Parathyroid adenoma (tissue), 2 donors: Measurements from ENCODE around the gene MTMR6.

Experiments
- H2AFZ ChIP-seq: fragments of 300-600 bp; sonication (generic); one replicate; pipeline ENCODE4 v1.7.0; 2017; ENCODE audit warnings: antibody characterized with exemption, mild to moderate bottlenecking
- H3K27ac ChIP-seq: fragments of 300-600 bp; sonication (generic); one replicate; pipeline ENCODE4 v1.7.0; 2017
- H3K27me3 ChIP-seq: fragments of 300-600 bp; sonication (generic); one replicate; pipeline ENCODE4 v1.7.0; 2017; ENCODE audit warnings: low read length; ENCODE audit not compliant: control insufficient read depth, insufficient read depth
- H3K36me3 ChIP-seq: fragments of 300-600 bp; sonication (generic); one replicate; pipeline ENCODE4 v1.7.0; 2017; ENCODE audit warnings: low read length; ENCODE audit not compliant: control insufficient read depth, insufficient read depth
- H3K4me1 ChIP-seq: fragments of 300-600 bp; sonication (generic); one replicate; pipeline ENCODE4 v1.7.0; 2017; ENCODE audit warnings: control low read depth
- H3K4me2 ChIP-seq: fragments of 300-600 bp; sonication (generic); one replicate; pipeline ENCODE4 v1.7.0; 2017; ENCODE audit warnings: low read length
- H3K4me3 ChIP-seq: fragments of 300-600 bp; sonication (generic); one replicate; pipeline ENCODE4 v1.7.0; 2017; ENCODE audit warnings: low read depth, low read length
- H3K79me2 ChIP-seq: fragments of 300-600 bp; sonication (generic); one replicate; pipeline ENCODE4 v1.7.0; 2017; ENCODE audit warnings: control low read depth
- H3K9ac ChIP-seq: fragments of 300-600 bp; sonication (generic); one replicate; pipeline ENCODE4 v1.7.0; 2017; ENCODE audit warnings: mild to moderate bottlenecking
- H3K9me3 ChIP-seq: fragments of 300-600 bp; sonication (generic); one replicate; pipeline ENCODE4 v1.7.0; 2017; ENCODE audit warnings: low read length; ENCODE audit not compliant: control insufficient read depth
- TF ChIP-seq, protein P1 (sequence below): fragments of 300-600 bp; sonication (generic); IDR thresholded peaks from one replicate; pipeline ENCODE4 v1.7.0; 2017; ENCODE audit warnings: antibody characterized with exemption, mild to moderate bottlenecking
- donor health status: primary hyperparathyroidism.

MTMR6 gene

DNA sequence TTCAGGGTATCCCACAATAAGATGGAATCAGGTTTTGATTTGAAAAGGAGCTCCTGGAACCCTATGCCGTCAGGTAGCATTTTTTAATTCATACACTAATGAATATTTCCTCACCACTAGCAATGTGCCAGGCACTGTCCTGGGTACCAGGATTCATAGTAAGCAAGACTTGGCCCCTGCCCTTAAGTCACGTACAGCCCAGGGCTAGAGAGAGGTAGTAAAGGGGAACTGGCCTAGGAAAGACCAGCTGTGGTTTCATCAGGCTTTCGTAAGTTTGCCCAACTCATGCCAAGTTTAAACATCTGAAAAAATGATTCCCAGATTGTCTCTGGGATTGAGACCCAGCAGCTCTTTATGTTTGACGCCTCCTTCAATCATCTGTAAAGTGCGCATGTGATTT is 69.3 kb downstream of the MTMR6 start:
- no peak overlapping the region for H3K4me2 ChIP-seq
- H3K4me1 ChIP-seq = no peaks in the 10 kb centered on the region
- H3K9me3 ChIP-seq = no peaks in the 10 kb centered on the region
- H3K9ac ChIP-seq = no peak overlapping the region
- no peak overlapping the region for H3K27ac ChIP-seq
- H3K27me3 ChIP-seq = no peaks in the 10 kb centered on the region
- H3K36me3 ChIP-seq = no peaks in the 10 kb centered on the region
- H3K4me3 ChIP-seq = no peak overlapping the region
- TF ChIP-seq, protein P1, sequence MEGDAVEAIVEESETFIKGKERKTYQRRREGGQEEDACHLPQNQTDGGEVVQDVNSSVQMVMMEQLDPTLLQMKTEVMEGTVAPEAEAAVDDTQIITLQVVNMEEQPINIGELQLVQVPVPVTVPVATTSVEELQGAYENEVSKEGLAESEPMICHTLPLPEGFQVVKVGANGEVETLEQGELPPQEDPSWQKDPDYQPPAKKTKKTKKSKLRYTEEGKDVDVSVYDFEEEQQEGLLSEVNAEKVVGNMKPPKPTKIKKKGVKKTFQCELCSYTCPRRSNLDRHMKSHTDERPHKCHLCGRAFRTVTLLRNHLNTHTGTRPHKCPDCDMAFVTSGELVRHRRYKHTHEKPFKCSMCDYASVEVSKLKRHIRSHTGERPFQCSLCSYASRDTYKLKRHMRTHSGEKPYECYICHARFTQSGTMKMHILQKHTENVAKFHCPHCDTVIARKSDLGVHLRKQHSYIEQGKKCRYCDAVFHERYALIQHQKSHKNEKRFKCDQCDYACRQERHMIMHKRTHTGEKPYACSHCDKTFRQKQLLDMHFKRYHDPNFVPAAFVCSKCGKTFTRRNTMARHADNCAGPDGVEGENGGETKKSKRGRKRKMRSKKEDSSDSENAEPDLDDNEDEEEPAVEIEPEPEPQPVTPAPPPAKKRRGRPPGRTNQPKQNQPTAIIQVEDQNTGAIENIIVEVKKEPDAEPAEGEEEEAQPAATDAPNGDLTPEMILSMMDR = no peak
- no peak overlapping the region for H2AFZ ChIP-seq
- no peaks in the 10 kb centered on the region for H3K79me2 ChIP-seq

DNA sequence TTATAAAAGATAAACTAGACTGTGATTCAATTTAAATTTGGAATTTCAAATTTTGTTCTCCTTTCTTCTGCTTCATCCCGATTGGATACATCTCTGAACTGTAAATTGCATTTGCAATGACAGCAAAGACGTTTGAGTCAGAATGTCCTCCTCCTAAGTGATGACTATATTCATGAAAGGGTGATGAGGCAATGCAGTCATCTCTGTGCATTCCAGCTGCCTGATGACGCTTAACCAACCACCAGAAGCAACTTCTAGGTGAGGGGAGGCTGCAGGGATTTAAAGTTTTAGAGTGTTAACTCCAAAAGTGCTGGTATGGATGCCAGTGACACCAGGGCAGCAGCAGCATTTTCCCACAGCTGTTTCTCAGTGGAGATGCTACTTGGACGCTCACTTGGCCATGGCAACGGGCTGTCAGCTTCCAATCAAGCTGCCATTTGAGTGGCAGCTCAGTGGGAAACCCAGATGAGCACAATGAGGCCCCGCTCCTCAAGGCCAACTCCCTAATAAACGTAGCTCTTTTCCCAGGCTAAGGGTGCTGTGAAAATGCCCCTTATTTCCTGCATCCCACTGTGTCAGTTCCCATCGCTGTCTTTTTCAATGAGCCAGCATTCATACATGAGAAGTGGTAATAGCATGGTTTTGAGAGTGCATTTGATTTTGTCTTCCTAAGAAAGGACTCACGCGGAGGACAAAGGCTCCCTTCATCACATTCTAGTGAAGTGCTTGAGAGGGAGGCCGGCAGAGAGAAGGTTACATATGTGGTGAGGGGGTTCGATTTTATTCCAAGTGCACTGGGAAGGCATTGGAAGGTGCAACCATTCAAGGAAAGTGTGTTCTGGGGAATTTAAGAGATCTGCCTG is 70.0 kb downstream of the MTMR6 start:
- Histone ChIP-seq H3K79me2 (no peaks in the 10 kb centered on the region), H2AFZ (no peak overlapping the region), H3K4me3 (no peak overlapping the region), H3K4me1 (no peaks in the 10 kb centered on the region), H3K27me3 (no peaks in the 10 kb centered on the region), H3K36me3 (no peaks in the 10 kb centered on the region), H3K4me2 (no peak overlapping the region), H3K9me3 (no peaks in the 10 kb centered on the region), H3K27ac (no peak overlapping the region), H3K9ac (no peak overlapping the region)
- TF ChIP-seq, protein P1 = no peak

DNA sequence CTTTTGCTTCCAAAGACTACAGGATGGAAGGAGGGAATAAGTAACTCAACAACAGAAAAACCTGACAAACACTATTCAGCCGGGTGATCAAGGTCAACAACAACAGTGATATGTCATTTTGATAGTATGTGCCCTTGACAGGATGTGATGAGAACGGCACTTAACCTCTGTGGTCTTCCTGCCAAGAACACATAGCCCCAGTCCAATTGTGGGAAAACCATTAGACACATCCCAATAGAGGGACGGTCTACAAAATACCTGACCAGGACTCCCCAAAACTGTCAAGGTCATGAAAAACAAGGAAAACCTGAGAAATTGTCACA is 72.1 kb downstream of the MTMR6 start:
- no peaks in the 10 kb centered on the region for H3K4me1 ChIP-seq
- TF ChIP-seq, protein P1 = no peak
- H3K79me2 ChIP-seq = no peaks in the 10 kb centered on the region
- H3K36me3 ChIP-seq = no peaks in the 10 kb centered on the region
- no peak overlapping the region for H3K4me2 ChIP-seq
- H3K9me3 ChIP-seq = no peaks in the 10 kb centered on the region
- H2AFZ ChIP-seq = no peak overlapping the region
- no peaks in the 10 kb centered on the region for H3K27me3 ChIP-seq
- no peak overlapping the region for H3K27ac ChIP-seq
- no peak overlapping the region for H3K9ac ChIP-seq
- H3K4me3 ChIP-seq = no peak overlapping the region

DNA sequence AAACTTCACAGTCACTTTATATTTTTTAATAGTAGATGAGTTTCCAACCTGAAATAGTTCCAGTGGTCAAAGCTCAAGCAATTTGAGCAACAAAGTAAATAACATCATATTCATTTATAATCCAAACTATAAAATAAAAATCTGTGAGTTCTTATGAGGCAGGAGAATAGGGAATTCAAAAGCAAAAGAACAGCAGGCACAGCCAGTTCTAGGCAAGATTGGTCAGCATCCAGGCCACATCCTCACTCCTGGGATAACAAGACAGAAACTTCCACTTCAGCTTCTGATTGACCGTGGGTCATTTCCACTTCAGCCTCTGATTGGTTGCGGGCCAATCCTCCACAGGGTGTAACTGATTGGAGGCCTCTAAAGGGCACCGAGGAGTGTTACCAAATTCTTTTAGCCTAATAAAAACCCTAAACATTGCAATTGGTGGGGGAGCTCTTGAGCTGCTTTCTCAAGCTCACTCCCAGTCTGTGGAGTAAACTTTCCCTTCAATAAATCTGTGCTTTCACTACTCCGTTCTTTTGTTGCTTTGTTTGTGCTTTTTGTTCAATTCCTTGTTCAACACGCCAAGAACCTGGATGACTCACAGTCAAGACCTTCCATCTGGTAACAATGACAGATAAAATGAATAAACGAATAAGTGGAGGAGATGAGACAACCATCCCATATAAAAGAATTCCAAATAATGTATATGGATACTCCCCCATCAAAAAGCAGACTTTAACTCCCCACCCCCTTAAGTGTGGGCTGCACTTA is 72.6 kb downstream of the MTMR6 start:
- TF ChIP-seq, protein P1 = no peak
- Histone ChIP-seq H3K4me1 (no peaks in the 10 kb centered on the region), H3K79me2 (no peaks in the 10 kb centered on the region), H3K4me3 (no peak overlapping the region), H3K36me3 (no peaks in the 10 kb centered on the region), H3K27me3 (no peaks in the 10 kb centered on the region), H3K9me3 (no peaks in the 10 kb centered on the region), H3K9ac (no peak overlapping the region), H3K4me2 (no peak overlapping the region), H2AFZ (no peak overlapping the region), H3K27ac (no peak overlapping the region)
